ENCODE measurements around the gene ALAD.

The ALAD gene

GRCh38 chr9:113428062-113428615, 27.1 kb upstream of the ALAD start:
- no peak overlapping the region for H3K4me3 ChIP-seq (ENCODE audit: low read depth, low read length)
- no peak for TF ChIP-seq CTCF (IDR thresholded peaks at IDR 0.05; ENCODE audit: low read depth, low read length)

- H3K4me3 ChIP-seq (ENCODE audit: low read depth, low read length), result no peak overlapping the region
- no peak for TF ChIP-seq CTCF (IDR thresholded peaks at IDR 0.05; ENCODE audit: low read depth, low read length)
Observed at GRCh38 chr9:113427629-113428028, 26.5 kb upstream of the ALAD start.

GRCh38 chr9:113426701-113427100, 25.6 kb upstream of the ALAD start:
- no peak overlapping the region for H3K4me3 ChIP-seq (ENCODE audit: low read depth, low read length)
- no peak for TF ChIP-seq CTCF (IDR thresholded peaks at IDR 0.05; ENCODE audit: low read depth, low read length)

- no peak for TF ChIP-seq CTCF (IDR thresholded peaks at IDR 0.05; ENCODE audit: low read depth, low read length)
- H3K4me3 ChIP-seq (ENCODE audit: low read depth, low read length), result no peak overlapping the region
Observed at GRCh38 chr9:113425072-113425471, 24.0 kb upstream of the ALAD start.

GRCh38 chr9:113421726-113422125, 20.6 kb upstream of the ALAD start:
- no peak for TF ChIP-seq CTCF (IDR thresholded peaks at IDR 0.05; ENCODE audit: low read depth, low read length)
- H3K4me3 ChIP-seq (ENCODE audit: low read depth, low read length), result no peak overlapping the region

- H3K4me3 ChIP-seq (ENCODE audit: low read depth, low read length), result no peak overlapping the region
- TF ChIP-seq CTCF (IDR thresholded peaks at IDR 0.05; ENCODE audit: low read depth, low read length), result no peak
Observed at GRCh38 chr9:113417370-113417769, 16.3 kb upstream of the ALAD start.

GRCh38 chr9:113416149-113416721, 15.2 kb upstream of the ALAD start:
- TF ChIP-seq CTCF (IDR thresholded peaks at IDR 0.05; ENCODE audit: low read depth, low read length), result no peak
- H3K4me3 ChIP-seq (ENCODE audit: low read depth, low read length), result no peak overlapping the region
